Esophagus muscularis mucosa (tissue), 4 donors: ENCODE results near the gene CWF19L2.

Experiments
- CTCF ChIP-seq, 3 experiments: fragments of 200-600 bp in 2 of 3; fragments of 450-650 bp in 1 of 3; sonication (generic) in 2 of 3; IDR thresholded peaks; one replicate each; pipeline ENCODE4 v1.5.1; 2017 to 2019; ENCODE audit warnings: antibody characterized with exemption in 3 of 3, mild to moderate bottlenecking in 2 of 3, moderate library complexity in 1 of 3
- EP300 ChIP-seq: sonication (generic); formaldehyde crosslinking; IDR thresholded peaks from one replicate; pipeline ENCODE4 v1.6.1; 2017; ENCODE audit warnings: antibody characterized with exemption
- POLR2A ChIP-seq: fragments of 450-650 bp; IDR thresholded peaks from one replicate; pipeline ENCODE4 v1.6.1; 2017; ENCODE audit warnings: antibody characterized with exemption, moderate library complexity, mild to moderate bottlenecking, low read depth
- POLR2AphosphoS5 ChIP-seq, 2 donors: sonication (generic); formaldehyde crosslinking; IDR thresholded peaks; one replicate each; pipeline ENCODE4 v1.6.1; 2017; ENCODE audit warnings: antibody characterized with exemption in 2 of 2

GRCh38 chr11:107446822-107447431 is 10.7 kb downstream of the CWF19L2 start:
- TF ChIP-seq CTCF (IDR thresholded peaks at IDR 0.05) = no peak
- TF ChIP-seq POLR2AphosphoS5 (IDR thresholded peaks at IDR 0.05) = no peak
- no peak for TF ChIP-seq POLR2A
- no peak for TF ChIP-seq EP300
